Stimulated activated naive B cell treated with anti-CD40 and anti-IgM and Interleukin-4, amounts not matched to agents 10 μg/mL and 1 μg/mL and 100 μg/mL, for 72 hours (primary cell): ENCODE measurements around the gene MAST3.
"Not testable (repeated sequence)": the region's sequence is repeated elsewhere in the genome, so short reads cannot be mapped to it uniquely, and the experiment has no call there.

Experiments used
- ATAC-seq, 2 donors: fragments of 150-1000 bp; cut with Tn5 transposase; replicated peaks; 2 replicates each; pipeline ENCODE4 v1.10.0; 2021; ENCODE audit warnings: moderate library complexity in 1 of 2
- DNase-seq: peaks from one replicate; pipeline ENCODE4 v3.0.0; 2021
- H3K27ac Mint-ChIP-seq: one replicate; pipeline ENCODE4 v1.8.0; 2022; ENCODE audit warnings: mild to moderate bottlenecking, mixed read lengths
- H3K27me3 Mint-ChIP-seq, 2 donors: one replicate each; pipeline ENCODE4 v1.8.0; 2022; ENCODE audit warnings: mixed read lengths in 2 of 2
- H3K36me3 Mint-ChIP-seq, 2 donors: one replicate each; pipeline ENCODE4 v1.8.0; 2022; ENCODE audit warnings: mixed read lengths in 2 of 2, mild to moderate bottlenecking in 1 of 2
- H3K4me1 Mint-ChIP-seq, 2 donors: one replicate each; pipeline ENCODE4 v1.8.0; 2022; ENCODE audit warnings: mixed read lengths in 2 of 2, mild to moderate bottlenecking in 1 of 2
- H3K4me3 Mint-ChIP-seq, 2 donors: one replicate each; pipeline ENCODE4 v1.8.0; 2022; ENCODE audit warnings: mild to moderate bottlenecking in 2 of 2, mixed read lengths in 2 of 2, moderate library complexity in 1 of 2
- H3K9me3 Mint-ChIP-seq, 2 donors: one replicate each; pipeline ENCODE4 v1.8.0; 2022; ENCODE audit warnings: mixed read lengths in 2 of 2, mild to moderate bottlenecking in 1 of 2

Gene MAST3

GRCh38 chr19:18096258-18096657 is 1.3 kb upstream of the MAST3 start:
- Mint-ChIP-seq H3K27me3 (no peaks in the 10 kb centered on the region), H3K36me3 (peaks cover 26 to 50% of the 10 kb centered on the region in 2 donors), H3K9me3 (no peaks in the 10 kb centered on the region), H3K4me1 (peaks cover 25 to 49% of the 10 kb centered on the region in 2 donors), H3K27ac (no peak overlapping the region), H3K4me3 (no peak overlapping the region)
- DNase-seq (no peak), ATAC-seq (no peak)

- Mint-ChIP-seq H3K27ac (peak overlapping the region; percentile 98), H3K4me3 (peak overlapping the region; percentile 92 to 96), H3K9me3 (no peaks in the 10 kb centered on the region), H3K4me1 (peaks cover 27 to 60% of the 10 kb centered on the region in 2 donors), H3K36me3 (peaks cover 36 to 58% of the 10 kb centered on the region in 2 donors), H3K27me3 (no peaks in the 10 kb centered on the region)
- no peak for DNase-seq
- peak; percentile 18 to 27 for ATAC-seq
These were observed 664 bp downstream of the MAST3 start for GRCh38 chr19:18097993-18098890.

- Mint-ChIP-seq H3K27ac (peak overlapping the region; percentile 98), H3K4me3 (peak overlapping the region; percentile 92 to 96), H3K27me3 (no peaks in the 10 kb centered on the region), H3K9me3 (no peaks in the 10 kb centered on the region), H3K4me1 (peaks cover 31 to 68% of the 10 kb centered on the region in 2 donors), H3K36me3 (peaks cover 32 to 55% of the 10 kb centered on the region in 2 donors)
- peak; percentile 86 to 87 for ATAC-seq
- peak; percentile 89 for DNase-seq
These were observed 1.5 kb downstream of the MAST3 start for GRCh38 chr19:18098891-18099622.

DNA sequence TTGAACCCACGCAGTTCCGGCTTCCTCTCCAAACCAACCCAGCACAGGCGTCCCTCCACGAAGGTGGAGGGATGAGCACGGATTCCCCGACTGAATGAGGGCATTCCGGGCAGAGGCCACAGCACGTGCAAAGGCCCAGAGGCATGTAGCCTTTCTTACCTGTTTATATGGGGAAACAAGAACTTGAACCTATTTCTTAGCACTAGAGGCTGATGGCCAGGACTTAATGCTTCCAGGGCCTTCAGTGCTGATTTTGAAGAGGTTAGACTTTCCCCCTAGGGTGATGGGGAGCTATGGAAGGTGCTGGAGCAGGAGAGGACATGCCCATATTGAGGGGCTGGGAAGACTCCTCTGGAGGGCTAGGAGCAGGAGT is 2.0 kb downstream of the MAST3 start:
- ATAC-seq (no peak), DNase-seq (no peak)
- peak overlapping the region; percentile 92 to 96 for H3K4me3 Mint-ChIP-seq
- peaks cover 32 to 50% of the 10 kb centered on the region in 2 donors for H3K36me3 Mint-ChIP-seq
- no peaks in the 10 kb centered on the region for H3K27me3 Mint-ChIP-seq
- H3K27ac Mint-ChIP-seq: peak overlapping the region; percentile 98
- H3K4me1 Mint-ChIP-seq: peaks cover 34 to 70% of the 10 kb centered on the region in 2 donors
- H3K9me3 Mint-ChIP-seq: no peaks in the 10 kb centered on the region

DNA sequence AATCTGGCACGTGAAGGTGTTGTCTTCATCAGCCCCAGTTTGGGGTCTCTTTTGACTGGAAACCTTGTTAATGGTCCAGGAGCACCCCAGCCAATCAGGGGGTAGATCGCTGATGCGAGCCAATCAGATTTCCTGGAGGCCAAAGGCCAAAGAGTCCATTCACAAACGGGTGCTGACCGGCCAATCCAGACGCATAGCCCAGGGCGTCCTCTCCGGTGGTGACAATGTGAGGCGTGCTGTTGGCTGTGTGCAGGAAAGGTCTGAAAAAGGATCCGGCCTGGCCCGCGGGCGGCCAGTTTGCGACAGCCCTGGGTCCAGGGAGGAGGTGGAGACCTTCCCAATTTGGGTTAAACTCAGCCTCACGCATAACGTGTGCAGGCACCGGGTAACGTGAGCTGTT is 3.1 kb downstream of the MAST3 start:
- DNase-seq (no peak), ATAC-seq (no peak)
- no peaks in the 10 kb centered on the region for H3K9me3 Mint-ChIP-seq
- peaks cover 37 to 74% of the 10 kb centered on the region in 2 donors for H3K4me1 Mint-ChIP-seq
- H3K36me3 Mint-ChIP-seq: peaks cover 29 to 43% of the 10 kb centered on the region in 2 donors
- no peak overlapping the region for H3K4me3 Mint-ChIP-seq
- no peaks in the 10 kb centered on the region for H3K27me3 Mint-ChIP-seq
- no peak overlapping the region for H3K27ac Mint-ChIP-seq

DNA sequence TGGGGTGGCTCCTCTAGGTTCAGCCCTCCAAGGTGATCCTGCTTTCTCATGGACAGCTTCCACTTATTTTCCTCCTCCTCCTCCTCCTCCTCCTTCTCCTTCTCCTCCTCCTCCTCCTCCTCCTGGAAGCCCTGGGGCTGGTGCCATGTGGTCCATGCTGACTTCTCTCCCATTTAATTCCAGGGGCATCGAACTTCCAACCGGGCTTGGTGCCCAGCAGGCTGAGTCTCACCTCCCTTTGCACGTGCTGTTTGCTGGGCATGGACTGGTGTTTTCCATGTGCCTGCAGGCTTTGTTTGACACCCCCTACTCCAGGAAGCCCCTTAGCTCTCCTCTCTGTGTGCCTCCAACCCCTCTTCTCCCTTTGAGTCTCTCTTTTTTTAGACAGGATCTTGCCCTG is 3.7 kb downstream of the MAST3 start:
- no peaks in the 10 kb centered on the region for H3K27me3 Mint-ChIP-seq
- peak overlapping the region; percentile 47 for H3K27ac Mint-ChIP-seq
- DNase-seq (no peak), ATAC-seq (no peak)
- H3K4me3 Mint-ChIP-seq: peak overlapping the region; percentile 25 to 33
- peaks cover 36 to 72% of the 10 kb centered on the region in 2 donors for H3K4me1 Mint-ChIP-seq
- H3K36me3 Mint-ChIP-seq: peaks cover 29 to 39% of the 10 kb centered on the region in 2 donors
- no peaks in the 10 kb centered on the region for H3K9me3 Mint-ChIP-seq

DNA sequence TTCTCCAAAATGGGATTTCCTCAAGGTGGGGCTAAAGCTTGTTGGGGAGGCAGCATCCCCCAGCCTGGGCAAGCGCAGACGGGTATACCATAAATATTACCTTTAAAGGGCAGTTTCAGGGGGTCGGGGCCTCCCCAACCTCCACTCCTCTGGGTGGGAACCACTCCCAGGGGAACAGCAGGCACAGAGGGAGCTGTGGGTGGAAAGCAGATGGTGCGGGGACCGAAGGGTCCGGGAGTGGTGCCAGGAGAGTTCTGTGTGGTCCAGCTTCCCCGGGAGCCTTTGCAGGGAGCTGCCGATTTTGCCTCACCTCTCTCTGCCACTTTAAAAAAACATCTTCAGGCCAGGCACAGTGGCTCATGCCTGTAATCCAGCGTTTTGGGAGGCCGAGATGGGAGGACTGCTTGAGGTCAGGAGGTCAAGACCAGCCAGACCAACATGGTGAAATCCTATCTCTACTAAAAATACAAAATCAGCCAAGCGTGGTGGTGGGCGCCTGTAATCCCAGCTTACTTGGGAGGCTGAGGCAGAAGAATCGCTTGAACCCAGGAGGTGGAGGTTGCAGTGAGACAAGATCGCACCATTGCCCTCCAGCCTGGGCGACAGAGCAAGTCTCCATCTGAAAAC is 5.5 kb downstream of the MAST3 start:
- ATAC-seq: no peak
- peak overlapping the region; percentile 56 for H3K27ac Mint-ChIP-seq
- H3K4me1 Mint-ChIP-seq: peaks cover 44 to 85% of the 10 kb centered on the region in 2 donors
- H3K4me3 Mint-ChIP-seq: peak overlapping the region in 1 of 2 donors; percentile 37
- no peaks in the 10 kb centered on the region for H3K27me3 Mint-ChIP-seq
- peaks cover 30 to 48% of the 10 kb centered on the region in 2 donors for H3K36me3 Mint-ChIP-seq
- no peaks in the 10 kb centered on the region for H3K9me3 Mint-ChIP-seq
- no peak for DNase-seq

DNA sequence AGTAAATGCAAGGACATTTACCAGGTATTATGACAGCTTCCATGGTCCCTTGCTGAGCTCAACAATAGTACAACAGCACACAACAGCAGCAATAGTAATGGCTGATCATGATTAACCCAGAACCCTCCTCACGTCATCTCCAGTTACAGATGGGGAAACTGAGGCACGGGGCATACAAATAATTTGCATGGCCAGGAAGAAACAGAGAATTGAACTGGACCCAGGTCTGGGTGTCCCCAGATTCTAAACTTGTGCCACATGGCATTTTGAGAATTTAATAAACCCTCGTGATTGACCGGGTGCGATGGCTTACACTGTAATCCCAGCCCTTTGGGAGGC is 7.2 kb downstream of the MAST3 start:
- ATAC-seq: no peak
- Mint-ChIP-seq H3K27ac (peak overlapping the region; percentile 91), H3K9me3 (no peaks in the 10 kb centered on the region), H3K27me3 (no peaks in the 10 kb centered on the region), H3K4me3 (peak overlapping the region; percentile 79 to 80), H3K36me3 (peaks cover 30 to 45% of the 10 kb centered on the region in 2 donors), H3K4me1 (peaks cover 46 to 85% of the 10 kb centered on the region in 2 donors)
- DNase-seq: no peak

GRCh38 chr19:18105259-18105658 is 7.7 kb downstream of the MAST3 start:
- not testable (repeated sequence) for H3K4me3 Mint-ChIP-seq
- peak overlapping the region; percentile 91 for H3K27ac Mint-ChIP-seq

DNA sequence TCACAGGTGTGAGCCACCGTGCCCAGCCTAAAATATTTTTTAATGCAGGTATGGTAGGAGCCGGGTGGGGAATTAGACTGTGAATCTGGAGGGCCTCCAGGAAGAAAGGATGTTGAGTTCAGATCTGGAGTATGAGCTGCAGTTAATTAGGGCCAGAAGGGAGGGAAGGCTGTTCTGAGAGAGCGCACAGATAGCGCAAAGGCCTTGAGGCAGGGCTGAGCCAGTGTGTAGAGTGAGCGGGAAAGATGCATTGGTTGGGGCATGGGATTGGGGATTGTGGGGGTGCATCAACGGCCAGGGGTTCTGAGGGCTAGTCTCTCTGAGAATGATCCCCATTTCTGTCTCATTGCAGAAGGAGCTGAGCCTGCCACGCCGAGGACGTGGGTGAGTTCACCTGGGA is 9.7 kb downstream of the MAST3 start:
- no peak for ATAC-seq
- H3K27ac Mint-ChIP-seq: peak overlapping the region; percentile 72

More at GRCh38 chr19:18105259-18105658, 7.7 kb downstream of the MAST3 start:
- peaks cover 26 to 41% of the 10 kb centered on the region in 2 donors for H3K36me3 Mint-ChIP-seq
- H3K27me3 Mint-ChIP-seq, H3K9me3 Mint-ChIP-seq, DNase-seq, ATAC-seq: not testable (repeated sequence)
- H3K4me1 Mint-ChIP-seq: peaks cover 43 to 81% of the 10 kb centered on the region in 2 donors

GRCh38 chr19:18108897-18109296 is 11.3 kb downstream of the MAST3 start:
- Mint-ChIP-seq H3K36me3 (peaks cover 18 to 40% of the 10 kb centered on the region in 2 donors), H3K27me3 (no peaks in the 10 kb centered on the region), H3K4me3 (peak overlapping the region; percentile 73 to 79), H3K4me1 (peaks cover 39 to 78% of the 10 kb centered on the region in 2 donors), H3K27ac (peak overlapping the region; percentile 77), H3K9me3 (no peaks in the 10 kb centered on the region)
- DNase-seq: no peak
- no peak for ATAC-seq

More for the DNA sequence above, 9.7 kb downstream of the MAST3 start:
- Mint-ChIP-seq H3K27me3 (no peaks in the 10 kb centered on the region), H3K4me3 (peak overlapping the region in 1 of 2 donors; percentile 42), H3K36me3 (peaks cover 19 to 39% of the 10 kb centered on the region in 2 donors), H3K9me3 (no peaks in the 10 kb centered on the region), H3K4me1 (peaks cover 41 to 74% of the 10 kb centered on the region in 2 donors)
- no peak for DNase-seq

DNA sequence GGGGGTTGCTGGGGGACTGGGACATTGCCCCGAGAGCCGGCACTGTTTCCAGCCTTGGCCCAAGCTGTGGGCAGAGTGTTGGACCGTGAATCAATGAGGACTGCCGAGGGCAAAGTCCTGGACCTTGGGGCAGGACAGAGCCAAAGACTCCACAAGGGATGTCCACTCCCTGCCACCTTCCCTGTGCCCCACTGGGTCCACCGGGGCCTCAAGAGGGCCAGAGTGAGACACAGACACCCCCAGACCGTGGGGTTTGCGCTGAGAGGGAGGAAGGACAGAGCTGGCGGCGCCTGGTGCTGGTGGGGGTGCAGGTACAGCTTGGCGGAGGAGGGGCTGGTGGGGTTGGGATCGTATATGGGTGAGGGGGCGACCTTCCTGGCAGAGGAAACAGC is 11.8 kb downstream of the MAST3 start:
- no peaks in the 10 kb centered on the region for H3K9me3 Mint-ChIP-seq
- H3K27ac Mint-ChIP-seq: peak overlapping the region; percentile 86
- H3K36me3 Mint-ChIP-seq: peaks cover 20 to 44% of the 10 kb centered on the region in 2 donors
- DNase-seq (no peak), ATAC-seq (peak in 1 of 2 donors; percentile 9)
- H3K4me3 Mint-ChIP-seq: peak overlapping the region; percentile 73 to 79
- H3K27me3 Mint-ChIP-seq: no peaks in the 10 kb centered on the region
- H3K4me1 Mint-ChIP-seq: peaks cover 38 to 79% of the 10 kb centered on the region in 2 donors

DNA sequence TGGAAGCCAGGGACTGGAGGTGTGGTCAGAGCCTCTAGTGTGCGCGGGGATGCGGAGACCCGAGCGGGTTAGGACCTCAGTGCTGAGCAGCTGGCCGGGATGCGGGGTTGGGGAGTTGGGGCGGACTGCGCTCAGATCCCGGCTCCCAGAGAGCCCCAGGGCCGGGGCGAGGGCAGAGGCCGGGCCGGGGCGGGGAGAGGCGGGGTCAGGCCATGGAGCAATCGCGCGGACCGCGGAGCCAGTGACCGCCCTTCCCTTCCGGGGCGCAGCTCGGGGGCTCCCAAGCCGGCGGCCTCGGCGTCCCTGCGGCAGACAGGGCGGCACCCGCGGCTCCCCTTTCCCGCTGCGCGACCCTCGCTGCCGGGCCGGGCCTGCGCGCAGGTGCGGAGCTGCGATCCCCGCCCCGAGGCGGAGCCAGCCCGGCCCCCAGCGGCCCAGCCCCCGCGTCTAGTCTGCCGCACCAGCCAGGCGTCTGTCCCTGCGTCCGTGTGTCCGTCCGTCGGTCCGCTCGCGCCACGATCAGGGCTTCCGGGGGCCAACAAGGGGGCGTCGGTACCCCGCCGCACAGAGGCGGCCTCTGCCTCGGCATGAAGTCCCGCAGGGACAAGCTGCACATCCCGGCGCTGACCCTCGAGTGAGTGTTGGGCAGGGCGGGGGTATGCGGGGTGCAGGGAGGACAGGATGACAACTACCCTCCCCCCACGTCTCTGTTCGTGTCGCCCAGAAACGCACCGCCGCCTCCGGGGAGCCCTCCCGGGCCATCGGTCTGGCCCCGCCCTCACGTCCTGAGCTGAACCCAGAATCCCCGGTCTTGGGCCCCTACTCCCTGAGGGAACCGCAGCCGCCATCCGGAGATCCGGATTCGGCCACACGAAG is 12.4 kb downstream of the MAST3 start:
- H3K9me3 Mint-ChIP-seq: no peaks in the 10 kb centered on the region
- DNase-seq (no peak), ATAC-seq (peak; percentile 69 to 73)
- peak overlapping the region; percentile 86 for H3K27ac Mint-ChIP-seq
- no peaks in the 10 kb centered on the region for H3K27me3 Mint-ChIP-seq
- peaks cover 26 to 50% of the 10 kb centered on the region in 2 donors for H3K36me3 Mint-ChIP-seq
- H3K4me1 Mint-ChIP-seq: peaks cover 40 to 73% of the 10 kb centered on the region in 2 donors
- H3K4me3 Mint-ChIP-seq: peak overlapping the region; percentile 73 to 79
